Fibroblast of pulmonary artery (primary cell): ENCODE results near the gene GAN.
A peak's percentile ranks its signal among the peaks of the same experiment; 100 is the strongest.

Experiments used
- DNase-seq: peaks from one replicate; pipeline ENCODE4 v3.0.0-alpha.2; 2010; ENCODE audit warnings: low read depth
- H3K4me3 ChIP-seq: replicated peaks from 2 replicates; pipeline ENCODE4 v1.5.1; 2011; ENCODE audit warnings: low read depth, mild to moderate bottlenecking, control low read depth, low read length, moderate library complexity
- TF ChIP-seq, protein P1 (sequence below): IDR thresholded peaks from 2 replicates; pipeline ENCODE4 v1.5.1; 2011; ENCODE audit warnings: mild to moderate bottlenecking, control low read depth, low read length, inconsistent platforms; ENCODE audit errors: missing control alignments

The GAN gene, protein sequence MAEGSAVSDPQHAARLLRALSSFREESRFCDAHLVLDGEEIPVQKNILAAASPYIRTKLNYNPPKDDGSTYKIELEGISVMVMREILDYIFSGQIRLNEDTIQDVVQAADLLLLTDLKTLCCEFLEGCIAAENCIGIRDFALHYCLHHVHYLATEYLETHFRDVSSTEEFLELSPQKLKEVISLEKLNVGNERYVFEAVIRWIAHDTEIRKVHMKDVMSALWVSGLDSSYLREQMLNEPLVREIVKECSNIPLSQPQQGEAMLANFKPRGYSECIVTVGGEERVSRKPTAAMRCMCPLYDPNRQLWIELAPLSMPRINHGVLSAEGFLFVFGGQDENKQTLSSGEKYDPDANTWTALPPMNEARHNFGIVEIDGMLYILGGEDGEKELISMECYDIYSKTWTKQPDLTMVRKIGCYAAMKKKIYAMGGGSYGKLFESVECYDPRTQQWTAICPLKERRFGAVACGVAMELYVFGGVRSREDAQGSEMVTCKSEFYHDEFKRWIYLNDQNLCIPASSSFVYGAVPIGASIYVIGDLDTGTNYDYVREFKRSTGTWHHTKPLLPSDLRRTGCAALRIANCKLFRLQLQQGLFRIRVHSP

DNA sequence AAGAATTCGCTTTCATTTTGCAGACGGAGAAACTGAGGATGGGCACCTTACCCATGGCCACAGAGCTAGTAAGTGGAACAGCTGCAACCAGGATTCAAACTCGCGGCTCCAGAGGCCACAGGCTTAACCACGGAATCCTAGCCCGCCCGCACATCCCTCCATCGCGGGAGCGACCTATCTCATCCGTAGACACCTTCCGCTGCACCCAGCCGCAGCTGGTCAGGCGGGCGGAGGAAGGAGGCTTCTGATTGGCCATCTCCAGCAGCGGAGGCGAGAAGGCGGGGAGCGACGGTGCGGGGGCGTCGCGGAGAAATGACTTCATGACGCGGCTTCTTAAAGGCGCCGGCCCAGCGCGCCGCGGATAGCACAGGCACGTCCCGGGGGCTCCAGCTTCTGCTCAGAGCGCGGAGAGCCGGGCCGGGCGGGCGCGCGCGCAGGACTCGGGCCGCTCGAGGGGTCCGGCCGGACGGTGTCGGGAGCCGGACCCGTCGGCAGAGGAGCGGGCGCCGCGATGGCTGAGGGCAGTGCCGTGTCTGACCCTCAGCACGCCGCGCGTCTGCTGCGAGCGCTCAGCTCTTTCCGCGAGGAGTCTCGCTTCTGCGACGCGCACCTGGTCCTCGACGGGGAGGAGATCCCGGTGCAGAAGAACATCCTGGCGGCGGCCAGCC, at the start of gene GAN:
Gene GAN (plus strand): TSS at position 360 of the 668 bp plus-strand sequence. CDS start 152 bp downstream, at position 512.
- peak within 1 kb of the TSS; percentile 97 for H3K4me3 ChIP-seq
- TF ChIP-seq, protein P1, sequence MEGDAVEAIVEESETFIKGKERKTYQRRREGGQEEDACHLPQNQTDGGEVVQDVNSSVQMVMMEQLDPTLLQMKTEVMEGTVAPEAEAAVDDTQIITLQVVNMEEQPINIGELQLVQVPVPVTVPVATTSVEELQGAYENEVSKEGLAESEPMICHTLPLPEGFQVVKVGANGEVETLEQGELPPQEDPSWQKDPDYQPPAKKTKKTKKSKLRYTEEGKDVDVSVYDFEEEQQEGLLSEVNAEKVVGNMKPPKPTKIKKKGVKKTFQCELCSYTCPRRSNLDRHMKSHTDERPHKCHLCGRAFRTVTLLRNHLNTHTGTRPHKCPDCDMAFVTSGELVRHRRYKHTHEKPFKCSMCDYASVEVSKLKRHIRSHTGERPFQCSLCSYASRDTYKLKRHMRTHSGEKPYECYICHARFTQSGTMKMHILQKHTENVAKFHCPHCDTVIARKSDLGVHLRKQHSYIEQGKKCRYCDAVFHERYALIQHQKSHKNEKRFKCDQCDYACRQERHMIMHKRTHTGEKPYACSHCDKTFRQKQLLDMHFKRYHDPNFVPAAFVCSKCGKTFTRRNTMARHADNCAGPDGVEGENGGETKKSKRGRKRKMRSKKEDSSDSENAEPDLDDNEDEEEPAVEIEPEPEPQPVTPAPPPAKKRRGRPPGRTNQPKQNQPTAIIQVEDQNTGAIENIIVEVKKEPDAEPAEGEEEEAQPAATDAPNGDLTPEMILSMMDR, result no peak
- DNase-seq, result peak; percentile 97

DNA sequence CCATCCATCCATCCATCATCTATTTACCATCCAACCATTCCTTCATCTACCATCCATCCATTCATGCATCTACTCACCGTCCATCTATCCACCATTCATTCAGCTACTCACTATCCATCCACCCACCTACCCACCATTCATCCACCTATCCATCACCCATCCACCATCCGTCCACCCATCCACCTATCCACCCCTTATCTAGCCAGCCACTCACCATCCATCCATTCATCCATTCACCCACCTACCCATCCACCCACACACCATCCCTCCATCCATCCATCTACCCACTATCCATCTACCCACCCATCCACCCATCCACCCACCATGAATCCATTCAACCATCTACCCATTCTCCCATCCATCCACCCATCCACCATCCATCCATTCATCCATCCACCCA, 49.7 kb upstream of the GAN start:
- DNase-seq, result no peak
- H3K4me3 ChIP-seq, result no peak overlapping the region
- TF ChIP-seq, protein P1, result no peak

DNA sequence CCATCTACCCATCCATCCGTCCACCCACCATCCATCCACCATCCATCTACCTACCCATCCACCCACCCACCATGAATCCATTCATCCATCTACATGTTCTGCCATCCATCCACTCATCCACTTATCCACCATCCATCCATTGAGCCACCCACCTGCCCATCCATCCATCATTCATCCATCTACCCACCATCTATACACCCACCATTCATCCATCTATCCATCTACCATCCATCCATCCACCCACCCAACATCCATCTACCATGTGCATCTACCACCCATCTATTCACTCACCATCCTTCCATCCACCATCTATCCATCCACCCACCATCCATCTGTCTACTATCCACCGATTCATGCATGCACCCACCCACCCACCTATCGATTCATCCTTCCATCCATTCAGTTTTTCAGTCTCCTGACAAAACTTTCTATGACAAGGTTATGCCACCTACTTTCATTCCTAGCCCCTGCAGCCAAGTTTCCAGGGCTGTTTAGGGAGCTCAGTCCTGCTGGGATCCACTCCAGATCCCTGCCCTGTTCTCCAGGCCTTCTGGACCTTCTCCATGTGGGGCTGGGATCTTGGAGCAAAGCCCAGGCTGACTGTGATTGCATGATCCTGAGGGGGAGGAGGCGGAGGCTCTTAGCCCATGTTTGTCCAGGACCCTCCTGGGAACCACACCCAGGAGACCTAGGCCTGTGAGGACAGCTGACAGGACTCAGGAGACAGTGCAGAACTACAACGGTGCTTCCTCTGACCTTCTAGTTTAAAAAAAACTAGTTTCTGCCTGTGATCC, 48.9 kb upstream of the GAN start:
- H3K4me3 ChIP-seq, result no peak overlapping the region
- TF ChIP-seq, protein P1, result no peak
- peak; percentile 81 for DNase-seq

DNA sequence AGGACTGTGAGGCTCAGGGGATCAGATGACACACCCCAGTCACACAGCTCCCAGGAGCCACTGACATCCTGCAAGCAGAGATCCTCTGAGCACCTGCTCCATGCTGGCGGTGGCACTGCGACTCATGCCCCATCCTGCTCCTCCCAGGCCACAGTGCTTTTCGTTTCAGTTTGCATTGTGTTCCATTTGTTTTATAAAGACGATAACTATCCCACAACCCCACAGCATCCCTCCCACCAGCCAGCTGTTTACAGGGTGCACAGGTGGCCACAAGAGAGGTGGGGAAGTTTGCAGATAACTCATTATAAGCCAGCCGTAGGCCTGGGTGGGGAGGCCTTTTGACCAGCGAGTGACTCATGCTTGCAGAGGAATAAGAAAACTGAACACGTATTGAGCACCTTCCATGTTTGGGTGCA, 48.1 kb upstream of the GAN start:
- H3K4me3 ChIP-seq, result no peak overlapping the region
- no peak for DNase-seq
- TF ChIP-seq, protein P1, result no peak

DNA sequence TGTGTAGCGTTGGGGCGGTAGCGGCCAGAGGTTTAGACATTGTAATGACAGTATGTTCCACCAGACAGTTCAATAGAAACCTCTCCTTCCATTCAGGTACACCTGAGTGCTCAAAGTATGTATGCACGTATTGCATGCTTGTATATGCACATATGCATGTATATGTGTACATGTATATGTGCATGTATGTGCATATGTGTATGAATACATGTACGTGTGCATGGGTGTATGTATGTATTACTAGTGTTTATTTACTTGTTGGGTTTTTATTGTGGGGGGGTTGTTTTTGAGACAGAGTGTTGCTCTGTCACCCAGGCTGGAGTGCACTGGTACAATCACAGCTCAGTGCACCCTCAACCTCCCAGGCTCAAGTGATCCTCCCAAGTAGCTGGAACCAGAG, 46.3 kb upstream of the GAN start:
- no peak overlapping the region for H3K4me3 ChIP-seq
- TF ChIP-seq, protein P1, result no peak
- no peak for DNase-seq

DNA sequence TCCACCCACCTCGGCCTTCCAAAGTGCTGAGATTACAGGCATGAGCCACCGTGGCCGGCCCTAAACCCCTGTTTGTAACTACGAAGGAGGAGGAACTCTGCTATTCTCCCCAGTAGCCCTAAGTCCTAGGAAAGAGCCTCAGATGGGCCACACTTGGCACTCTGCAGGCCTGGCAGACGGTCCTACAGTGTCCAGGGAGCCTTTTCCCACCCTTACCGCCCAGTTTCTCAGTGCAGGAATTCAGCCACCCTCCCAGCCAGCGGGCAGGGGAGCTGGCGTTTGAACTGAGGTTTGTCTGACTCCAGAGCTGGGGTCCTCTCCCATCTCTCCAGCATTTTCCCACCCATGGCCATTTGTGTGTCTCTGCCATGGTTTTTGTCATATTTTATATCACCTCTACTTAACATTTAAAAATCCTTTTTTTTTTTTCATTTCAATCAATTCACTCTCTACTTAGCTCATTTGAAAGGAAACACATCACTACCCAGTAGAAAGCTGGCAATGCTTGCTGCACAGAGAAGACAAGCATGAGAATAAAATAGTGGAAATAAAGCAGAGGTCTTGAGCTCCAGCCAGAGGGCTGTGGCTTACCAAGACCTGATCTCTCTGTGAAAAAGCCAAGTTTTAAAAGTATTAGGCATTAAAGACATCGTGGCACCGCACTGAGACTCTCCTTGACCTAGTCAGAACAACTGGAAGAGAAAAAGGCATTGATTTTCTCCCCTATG, 41.4 kb upstream of the GAN start:
- no peak overlapping the region for H3K4me3 ChIP-seq
- TF ChIP-seq, protein P1, result no peak

More for the DNA sequence above, 41.4 kb upstream of the GAN start:
- DNase-seq, result no peak
